ENCODE measurements around the gene HDAC11. TPM values are rescaled to one million over a fixed set of nuclear protein-coding genes. Genes with fewer than 3 reads are reported as not detected.

Gene HDAC11
- polyA plus RNA-seq, 2 of the 4 experiments (the other 2 are of a cell fraction), result 5.6 to 8.4 TPM

DNA sequence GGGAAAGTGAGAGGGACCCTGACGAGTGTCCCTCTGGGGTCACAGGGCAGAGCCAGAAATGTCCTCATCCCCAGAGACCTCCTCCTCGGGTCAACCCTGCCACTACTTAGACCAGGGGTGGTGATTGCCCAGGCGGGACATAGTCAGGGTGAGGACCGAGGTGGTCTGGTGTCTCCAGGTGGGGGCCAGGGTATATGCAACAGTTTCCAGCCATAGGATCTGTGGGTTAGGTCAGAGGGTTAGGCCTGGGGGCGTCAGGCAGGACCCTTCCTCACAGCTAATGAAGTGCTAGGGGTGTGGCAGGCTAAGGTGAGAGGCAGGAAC lies 46.5 kb downstream of the HDAC11 start:
- peak overlapping the region in 1 of 2 experiments; percentile 67; a peak in 4 of 6 replicates for H3K27ac ChIP-seq
- ChIA-PET POLR2A (no interaction called here), CTCF (interaction anchor here (3.2 to 4.8 kb wide), 2 partner anchors 13 to 27 kb away, joined by 11 to 29 read pairs; no protein-coding TSS in a partner anchor)
- WGBS (ENCODE audit: missing lambda C conversion rate), result 63% methylated on average over 5 of the region's 5 CpGs
- no peak overlapping the region for H3K4me3 ChIP-seq
- DNase-seq (ENCODE audit: low read depth in 1 of 2, low spot score in 1 of 2), result no peak
- FAIRE-seq, result no peak
- no peak for ATAC-seq
- no peaks in the 10 kb centered on the region for H3K9me3 ChIP-seq
- no peaks in the 10 kb centered on the region for H3K4me1 ChIP-seq
- no peak overlapping the region for H3K4me2 ChIP-seq
- no peak for TF ChIP-seq ZNF302 (CRISPR knock-in tag; IDR thresholded peaks at IDR 0.05)
- TF ChIP-seq POLR2A (IDR thresholded peaks at IDR 0.05; ENCODE audit: low read length), result no peak
- TF ChIP-seq ESRRA (IDR thresholded peaks at IDR 0.05; ENCODE audit: borderline replicate concordance, low read length), result no peak
- TF ChIP-seq ZC3H11A (IDR thresholded peaks at IDR 0.05), result no peak
- TF ChIP-seq, protein P1, sequence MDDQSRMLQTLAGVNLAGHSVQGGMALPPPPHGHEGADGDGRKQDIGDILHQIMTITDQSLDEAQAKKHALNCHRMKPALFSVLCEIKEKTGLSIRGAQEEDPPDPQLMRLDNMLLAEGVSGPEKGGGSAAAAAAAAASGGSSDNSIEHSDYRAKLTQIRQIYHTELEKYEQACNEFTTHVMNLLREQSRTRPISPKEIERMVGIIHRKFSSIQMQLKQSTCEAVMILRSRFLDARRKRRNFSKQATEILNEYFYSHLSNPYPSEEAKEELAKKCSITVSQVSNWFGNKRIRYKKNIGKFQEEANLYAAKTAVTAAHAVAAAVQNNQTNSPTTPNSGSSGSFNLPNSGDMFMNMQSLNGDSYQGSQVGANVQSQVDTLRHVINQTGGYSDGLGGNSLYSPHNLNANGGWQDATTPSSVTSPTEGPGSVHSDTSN (IDR thresholded peaks at IDR 0.05), result no peak
- no peak for TF ChIP-seq EHF (CRISPR knock-in tag; IDR thresholded peaks at IDR 0.05)
- TF ChIP-seq FOXS1 (CRISPR knock-in tag; IDR thresholded peaks at IDR 0.05), result no peak
- TF ChIP-seq HDAC2 (IDR thresholded peaks at IDR 0.05), result no peak

DNA sequence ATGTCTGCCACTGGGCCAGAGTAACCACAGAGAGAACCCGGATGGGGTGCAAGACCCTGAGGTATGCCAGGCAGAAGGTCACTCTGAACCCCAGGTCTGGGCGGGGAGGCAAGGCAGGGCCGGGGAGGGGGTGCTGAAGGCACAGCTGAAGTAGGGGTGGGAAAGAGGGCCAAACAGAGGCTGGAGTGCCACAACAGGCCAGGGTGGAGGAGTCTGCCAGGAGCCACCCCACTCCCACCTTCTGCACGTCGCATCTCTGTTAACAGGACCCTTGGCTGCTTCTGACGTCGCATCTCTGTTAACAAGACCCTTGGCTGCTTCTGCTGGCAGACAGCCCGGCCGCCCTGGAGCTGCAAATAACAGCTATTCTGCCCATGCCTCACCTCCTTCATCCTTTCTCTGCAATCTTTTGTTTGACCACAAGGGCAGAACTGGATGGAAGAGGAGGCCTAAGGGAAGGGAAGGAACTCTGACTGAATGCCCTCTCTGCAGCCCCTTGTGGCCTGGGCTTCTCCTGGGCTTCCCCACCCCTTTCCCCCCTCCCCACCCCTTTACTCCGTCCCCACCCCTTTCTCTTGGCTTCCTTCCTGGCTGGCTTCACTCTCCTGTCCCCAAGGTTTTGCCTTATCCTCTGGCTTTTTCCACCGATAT lies 48.2 kb downstream of the HDAC11 start:
- Histone ChIP-seq H3K9me3 (no peaks in the 10 kb centered on the region), H3K27ac (peak overlapping the region in 1 of 2 experiments; percentile 25; a peak in 1 of 6 replicates), H3K4me1 (no peaks in the 10 kb centered on the region), H3K4me3 (no peak overlapping the region), H3K4me2 (no peak overlapping the region)
- ChIA-PET POLR2A (no interaction called here), CTCF (interaction anchor here (0.6 to 4.8 kb wide), 6 partner anchors 11 to 122 kb away, joined by 3 to 29 read pairs (median 6); no protein-coding TSS in a partner anchor)
- ATAC-seq, result peak; percentile 90 to 99
- no peak for FAIRE-seq
- 45% methylated on average over 11 of the region's 11 CpGs for WGBS (ENCODE audit: missing lambda C conversion rate)
- DNase-seq (ENCODE audit: low read depth in 1 of 2, low spot score in 1 of 2), result peak; percentile 49 to 73
- TF ChIP-seq TFCP2L1 (CRISPR knock-in tag; IDR thresholded peaks at IDR 0.05) (no peak), EHF (CRISPR knock-in tag; IDR thresholded peaks at IDR 0.05) (no peak), BHLHE40 (IDR thresholded peaks at IDR 0.05; ENCODE audit: low read depth, low read length) (no peak), NR3C1 (IDR thresholded peaks at IDR 0.05) (no peak), NFE2L2 (conservative IDR thresholded peaks at IDR 0.05; ENCODE audit: low read length) (no peak), ZC3H11A (IDR thresholded peaks at IDR 0.05) (no peak), HOXB13 (CRISPR knock-in tag; IDR thresholded peaks at IDR 0.05; ENCODE audit: low read depth) (no peak), RCOR1 (IDR thresholded peaks at IDR 0.05; ENCODE audit: low read depth, low read length) (no peak), JUNB (IDR thresholded peaks at IDR 0.05) (no peak)
- TF ChIP-seq, protein P2, sequence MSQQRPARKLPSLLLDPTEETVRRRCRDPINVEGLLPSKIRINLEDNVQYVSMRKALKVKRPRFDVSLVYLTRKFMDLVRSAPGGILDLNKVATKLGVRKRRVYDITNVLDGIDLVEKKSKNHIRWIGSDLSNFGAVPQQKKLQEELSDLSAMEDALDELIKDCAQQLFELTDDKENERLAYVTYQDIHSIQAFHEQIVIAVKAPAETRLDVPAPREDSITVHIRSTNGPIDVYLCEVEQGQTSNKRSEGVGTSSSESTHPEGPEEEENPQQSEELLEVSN (IDR thresholded peaks at IDR 0.05; ENCODE audit: borderline replicate concordance, low read depth), result no peak
- TF ChIP-seq, protein P3, sequence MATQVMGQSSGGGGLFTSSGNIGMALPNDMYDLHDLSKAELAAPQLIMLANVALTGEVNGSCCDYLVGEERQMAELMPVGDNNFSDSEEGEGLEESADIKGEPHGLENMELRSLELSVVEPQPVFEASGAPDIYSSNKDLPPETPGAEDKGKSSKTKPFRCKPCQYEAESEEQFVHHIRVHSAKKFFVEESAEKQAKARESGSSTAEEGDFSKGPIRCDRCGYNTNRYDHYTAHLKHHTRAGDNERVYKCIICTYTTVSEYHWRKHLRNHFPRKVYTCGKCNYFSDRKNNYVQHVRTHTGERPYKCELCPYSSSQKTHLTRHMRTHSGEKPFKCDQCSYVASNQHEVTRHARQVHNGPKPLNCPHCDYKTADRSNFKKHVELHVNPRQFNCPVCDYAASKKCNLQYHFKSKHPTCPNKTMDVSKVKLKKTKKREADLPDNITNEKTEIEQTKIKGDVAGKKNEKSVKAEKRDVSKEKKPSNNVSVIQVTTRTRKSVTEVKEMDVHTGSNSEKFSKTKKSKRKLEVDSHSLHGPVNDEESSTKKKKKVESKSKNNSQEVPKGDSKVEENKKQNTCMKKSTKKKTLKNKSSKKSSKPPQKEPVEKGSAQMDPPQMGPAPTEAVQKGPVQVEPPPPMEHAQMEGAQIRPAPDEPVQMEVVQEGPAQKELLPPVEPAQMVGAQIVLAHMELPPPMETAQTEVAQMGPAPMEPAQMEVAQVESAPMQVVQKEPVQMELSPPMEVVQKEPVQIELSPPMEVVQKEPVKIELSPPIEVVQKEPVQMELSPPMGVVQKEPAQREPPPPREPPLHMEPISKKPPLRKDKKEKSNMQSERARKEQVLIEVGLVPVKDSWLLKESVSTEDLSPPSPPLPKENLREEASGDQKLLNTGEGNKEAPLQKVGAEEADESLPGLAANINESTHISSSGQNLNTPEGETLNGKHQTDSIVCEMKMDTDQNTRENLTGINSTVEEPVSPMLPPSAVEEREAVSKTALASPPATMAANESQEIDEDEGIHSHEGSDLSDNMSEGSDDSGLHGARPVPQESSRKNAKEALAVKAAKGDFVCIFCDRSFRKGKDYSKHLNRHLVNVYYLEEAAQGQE (IDR thresholded peaks at IDR 0.05), result no peak

All from A549 (cell line).